ENCODE measurements around the gene TTLL8. TPM values are rescaled to one million over a fixed set of nuclear protein-coding genes. Genes with fewer than 3 reads are reported as not detected.

Gene TTLL8
- total RNA-seq, 2 donors from 2014 or later = 0.20 TPM; not detected in 1

- H3K27me3 Mint-ChIP-seq (ENCODE audit: insufficient read depth) = no peaks in the 10 kb centered on the region
- Histone ChIP-seq H3K27me3 (ENCODE audit: control insufficient read depth, insufficient read depth, low read length, poor library complexity, severe bottlenecking) (no peaks in the 10 kb centered on the region), H3K4me3 (ENCODE audit: low read length) (no peak overlapping the region), H3K4me1 (ENCODE audit: control insufficient read depth, insufficient read depth, low read length) (no peaks in the 10 kb centered on the region), H3K36me3 (ENCODE audit: control insufficient read depth, insufficient read depth, low read length) (no peaks in the 10 kb centered on the region), H3K27ac (ENCODE audit: low read depth, low read length) (no peak overlapping the region), H3K9ac (ENCODE audit: extremely low read depth, low read length, poor library complexity, severe bottlenecking) (no peak overlapping the region), H3K9me3 (ENCODE audit: control insufficient read depth, low read length) (no peaks in the 10 kb centered on the region)
- no peaks in the 10 kb centered on the region for H3K9me3 Mint-ChIP-seq
- no peaks in the 10 kb centered on the region for H3K36me3 Mint-ChIP-seq (ENCODE audit: low read depth)
- H3K4me1 Mint-ChIP-seq = no peaks in the 10 kb centered on the region
- no peak for DNase-seq
- H3K27ac Mint-ChIP-seq = no peak overlapping the region
- WGBS, 2 experiments (ENCODE audit: insufficient coverage in 1 of 2, insufficient read length in 1 of 2) = 82 to 96% methylated on average over 4 to 6 of the region's 6 CpGs
- no peak for TF ChIP-seq CTCF (conservative IDR thresholded peaks at IDR 0.05)
- no peak overlapping the region for H3K4me3 Mint-ChIP-seq
Observed at GRCh38 chr22:50104141-50104544, 46.0 kb upstream of the TTLL8 start.

GRCh38 chr22:50102946-50103345 lies 44.8 kb upstream of the TTLL8 start:
- Mint-ChIP-seq H3K36me3 (ENCODE audit: low read depth) (no peaks in the 10 kb centered on the region), H3K4me3 (no peak overlapping the region), H3K9me3 (no peaks in the 10 kb centered on the region), H3K27me3 (ENCODE audit: insufficient read depth) (no peaks in the 10 kb centered on the region), H3K4me1 (no peaks in the 10 kb centered on the region), H3K27ac (no peak overlapping the region)
- Histone ChIP-seq H3K4me3 (ENCODE audit: low read length) (no peak overlapping the region), H3K9ac (ENCODE audit: extremely low read depth, low read length, poor library complexity, severe bottlenecking) (no peak overlapping the region), H3K4me1 (ENCODE audit: control insufficient read depth, insufficient read depth, low read length) (no peaks in the 10 kb centered on the region), H3K9me3 (ENCODE audit: control insufficient read depth, low read length) (no peaks in the 10 kb centered on the region), H3K27me3 (ENCODE audit: control insufficient read depth, insufficient read depth, low read length, poor library complexity, severe bottlenecking) (no peaks in the 10 kb centered on the region), H3K27ac (ENCODE audit: low read depth, low read length) (no peak overlapping the region), H3K36me3 (ENCODE audit: control insufficient read depth, insufficient read depth, low read length) (no peaks in the 10 kb centered on the region)
- peak; percentile 22 for TF ChIP-seq CTCF (conservative IDR thresholded peaks at IDR 0.05)
- DNase-seq = no peak
- WGBS, 2 experiments (ENCODE audit: insufficient coverage in 1 of 2, insufficient read length in 1 of 2) = 81 to 88% methylated on average over 7 to 11 of the region's 11 CpGs

GRCh38 chr22:50101870-50102565 lies 43.9 kb upstream of the TTLL8 start:
- no peaks in the 10 kb centered on the region for H3K36me3 ChIP-seq (ENCODE audit: control insufficient read depth, insufficient read depth, low read length)
- Mint-ChIP-seq H3K27ac (no peak overlapping the region), H3K9me3 (no peaks in the 10 kb centered on the region), H3K4me1 (no peaks in the 10 kb centered on the region), H3K27me3 (ENCODE audit: insufficient read depth) (no peaks in the 10 kb centered on the region), H3K4me3 (no peak overlapping the region), H3K36me3 (ENCODE audit: low read depth) (no peaks in the 10 kb centered on the region)
- H3K4me3 ChIP-seq (ENCODE audit: low read length) = no peak overlapping the region
- H3K9me3 ChIP-seq (ENCODE audit: control insufficient read depth, low read length) = no peaks in the 10 kb centered on the region
- H3K4me1 ChIP-seq (ENCODE audit: control insufficient read depth, insufficient read depth, low read length) = no peaks in the 10 kb centered on the region
- H3K27me3 ChIP-seq (ENCODE audit: control insufficient read depth, insufficient read depth, low read length, poor library complexity, severe bottlenecking) = no peaks in the 10 kb centered on the region
- no peak overlapping the region for H3K27ac ChIP-seq (ENCODE audit: low read depth, low read length)
- TF ChIP-seq CTCF (conservative IDR thresholded peaks at IDR 0.05) = no peak
- 88 to 92% methylated on average over 8 to 10 of the region's 10 CpGs for WGBS, 2 experiments (ENCODE audit: insufficient coverage in 1 of 2, insufficient read length in 1 of 2)
- DNase-seq = no peak
- no peak overlapping the region for H3K9ac ChIP-seq (ENCODE audit: extremely low read depth, low read length, poor library complexity, severe bottlenecking)

Data from endodermal cell (in vitro differentiated cells).